ENCODE measurements around the gene HARS2.

DNA sequence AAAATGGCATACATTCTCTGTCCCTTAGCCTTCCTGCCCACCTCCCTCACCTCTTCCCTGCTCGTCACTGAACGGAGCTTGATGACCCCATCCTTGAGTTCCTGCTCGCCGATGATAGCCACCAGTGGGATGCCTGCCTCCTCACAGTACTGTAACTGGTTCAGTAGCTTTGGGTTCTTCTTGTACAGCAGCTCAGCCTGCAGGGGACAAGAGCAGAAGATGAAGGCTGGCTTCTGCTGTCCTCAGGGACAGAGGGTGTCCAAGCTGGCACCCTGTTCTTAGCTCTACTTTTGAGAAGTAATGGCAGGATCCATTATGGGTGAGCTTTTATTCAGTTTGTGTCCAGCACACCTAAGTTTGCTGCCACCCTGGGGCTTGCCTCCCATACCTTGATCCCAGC lies 16.6 kb upstream of the HARS2 start:
- TF ChIP-seq, protein P1, sequence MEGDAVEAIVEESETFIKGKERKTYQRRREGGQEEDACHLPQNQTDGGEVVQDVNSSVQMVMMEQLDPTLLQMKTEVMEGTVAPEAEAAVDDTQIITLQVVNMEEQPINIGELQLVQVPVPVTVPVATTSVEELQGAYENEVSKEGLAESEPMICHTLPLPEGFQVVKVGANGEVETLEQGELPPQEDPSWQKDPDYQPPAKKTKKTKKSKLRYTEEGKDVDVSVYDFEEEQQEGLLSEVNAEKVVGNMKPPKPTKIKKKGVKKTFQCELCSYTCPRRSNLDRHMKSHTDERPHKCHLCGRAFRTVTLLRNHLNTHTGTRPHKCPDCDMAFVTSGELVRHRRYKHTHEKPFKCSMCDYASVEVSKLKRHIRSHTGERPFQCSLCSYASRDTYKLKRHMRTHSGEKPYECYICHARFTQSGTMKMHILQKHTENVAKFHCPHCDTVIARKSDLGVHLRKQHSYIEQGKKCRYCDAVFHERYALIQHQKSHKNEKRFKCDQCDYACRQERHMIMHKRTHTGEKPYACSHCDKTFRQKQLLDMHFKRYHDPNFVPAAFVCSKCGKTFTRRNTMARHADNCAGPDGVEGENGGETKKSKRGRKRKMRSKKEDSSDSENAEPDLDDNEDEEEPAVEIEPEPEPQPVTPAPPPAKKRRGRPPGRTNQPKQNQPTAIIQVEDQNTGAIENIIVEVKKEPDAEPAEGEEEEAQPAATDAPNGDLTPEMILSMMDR (conservative IDR thresholded peaks at IDR 0.05): no peak
- no peak for TF ChIP-seq ZFX (IDR thresholded peaks at IDR 0.05)

Data from C4-2B (cell line).